Measurements from ENCODE around the gene SNX25. TPM values are rescaled to one million over a fixed set of nuclear protein-coding genes. Genes with fewer than 3 reads are reported as not detected.

SNX25 gene
- total RNA-seq, 1 donor from 2014 or later: 20.4 TPM

DNA sequence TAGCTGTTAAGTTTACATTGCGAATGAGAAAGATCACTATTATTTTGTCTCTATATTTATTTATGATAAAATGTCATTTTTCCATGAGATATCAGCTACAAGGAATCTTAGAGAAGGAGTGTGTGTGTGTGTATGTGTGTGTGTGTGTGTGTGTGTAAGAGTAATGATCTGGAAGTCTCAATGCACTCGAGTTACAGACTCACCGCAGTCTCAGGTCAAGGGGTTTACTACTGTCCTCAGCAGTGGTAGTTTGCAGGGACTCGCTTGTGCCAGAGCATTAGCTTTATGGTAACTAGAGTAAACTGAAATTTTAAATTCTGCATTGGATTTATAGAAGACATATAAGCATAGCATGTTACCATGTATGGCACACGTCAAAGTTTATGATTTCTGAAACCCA lies 155.5 kb downstream of the SNX25 start:
- intact Hi-C loops (cut with micrococcal nuclease): no loop called here

DNA sequence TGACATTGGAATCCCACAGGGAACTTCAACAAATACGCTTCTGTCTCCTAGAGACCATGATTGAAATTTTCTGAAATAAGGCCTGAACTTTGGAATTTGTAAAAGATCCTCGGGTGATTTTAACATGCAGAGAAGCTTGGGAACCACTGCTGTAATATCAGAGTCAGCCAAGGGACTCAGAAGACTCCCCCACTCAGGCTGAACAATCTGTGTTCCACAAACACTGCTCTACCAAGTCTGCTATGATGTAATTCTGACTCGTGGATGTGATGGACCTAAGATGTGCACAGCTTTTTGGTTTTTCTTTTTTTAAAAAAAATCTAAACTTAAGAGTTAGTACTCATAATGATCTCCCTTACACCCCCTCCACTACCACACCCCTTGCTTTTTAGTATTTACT lies 160.3 kb downstream of the SNX25 start:
- intact Hi-C loops (cut with micrococcal nuclease): no loop called here

DNA sequence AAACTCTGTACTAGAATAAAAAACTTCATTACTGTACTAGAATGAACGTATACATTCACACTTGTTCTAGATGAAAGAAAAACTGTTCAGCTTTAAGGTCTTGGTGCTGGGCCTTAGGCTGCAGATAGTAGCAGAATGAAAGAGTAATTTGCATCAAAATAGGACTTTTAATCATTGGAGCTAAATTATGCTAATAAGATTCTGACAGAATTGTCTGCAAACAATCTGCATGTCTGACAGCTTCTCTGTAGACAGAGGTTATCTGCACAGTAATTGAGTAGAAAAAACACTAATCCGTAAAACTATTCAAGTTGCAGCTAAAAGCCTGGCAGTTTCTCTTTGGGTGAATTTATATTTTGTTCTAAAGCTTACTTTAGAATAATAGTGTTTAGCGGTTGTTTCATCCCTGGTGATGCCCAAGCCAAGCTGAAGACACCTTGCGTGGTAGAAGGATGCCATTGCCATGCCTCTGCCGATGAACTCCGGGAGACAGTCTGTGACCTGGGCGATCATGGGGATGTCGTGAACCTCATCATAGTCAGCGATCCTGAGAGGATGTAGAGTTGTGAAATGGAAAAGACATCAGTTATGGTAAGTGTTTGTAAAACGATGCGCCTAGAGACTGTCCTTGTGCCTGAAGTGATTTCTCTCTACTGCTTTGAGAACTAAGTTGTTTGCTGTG lies 161.0 kb downstream of the SNX25 start:
- intact Hi-C loops (cut with micrococcal nuclease): no loop called here

DNA sequence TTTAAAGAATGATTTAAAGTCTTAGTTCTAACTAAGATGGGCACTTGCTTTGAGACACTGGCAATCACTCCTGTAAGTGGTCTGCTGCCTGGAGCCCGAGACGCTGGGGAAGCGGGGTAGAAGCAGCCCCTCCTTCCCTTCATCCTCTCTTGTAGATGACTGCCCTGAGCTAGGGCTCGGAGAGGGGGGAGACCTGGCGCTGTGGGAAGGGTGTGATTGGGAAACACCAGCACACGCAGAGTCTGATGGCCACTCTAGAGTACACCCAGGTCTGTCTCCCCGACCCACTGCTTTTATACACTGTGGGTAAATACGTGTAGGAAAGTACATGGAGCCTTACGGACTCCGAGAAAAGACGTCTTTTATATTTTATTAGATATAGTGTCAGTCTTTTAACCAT lies 162.3 kb downstream of the SNX25 start:
- intact Hi-C loops (cut with micrococcal nuclease): no loop called here

DNA sequence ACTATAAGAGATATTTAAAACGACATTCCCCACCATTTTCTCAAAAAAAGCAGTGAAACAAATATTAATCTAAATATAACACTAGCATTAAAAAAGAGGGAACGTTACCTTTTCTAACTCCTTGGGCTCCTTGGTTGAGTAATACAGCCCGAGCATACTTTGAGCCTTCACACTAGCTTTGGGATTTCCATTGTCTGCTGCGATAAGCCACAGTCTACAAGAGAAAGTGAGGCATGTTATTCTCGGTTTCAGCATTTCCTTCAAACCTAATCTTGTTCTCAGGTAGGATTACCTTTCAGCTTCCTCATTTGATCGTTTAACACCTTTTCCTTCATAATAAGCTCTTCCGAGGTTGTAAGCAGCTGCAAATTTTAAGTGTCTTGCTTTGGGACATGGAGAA lies 164.6 kb downstream of the SNX25 start:
- intact Hi-C loops (cut with micrococcal nuclease): no loop called here

DNA sequence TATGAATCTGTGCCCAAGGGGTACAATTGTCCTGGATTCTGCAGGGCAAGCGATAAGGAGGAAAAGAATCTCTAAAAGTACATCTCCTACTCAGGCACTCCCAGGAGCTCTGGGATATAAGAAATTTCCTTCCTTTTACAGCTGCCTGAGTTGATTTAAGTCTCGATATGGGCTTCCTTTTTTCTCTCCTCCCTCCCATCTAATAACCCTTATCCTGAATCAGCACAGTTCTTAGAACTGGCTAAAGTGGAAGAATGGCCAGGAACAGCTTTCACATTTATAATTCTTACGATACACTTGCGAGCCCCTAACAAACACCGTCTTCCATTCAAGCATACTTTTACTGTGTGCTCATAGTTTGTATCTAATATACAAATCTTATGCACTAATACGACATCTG lies 165.2 kb downstream of the SNX25 start:
- intact Hi-C loops (cut with micrococcal nuclease): no loop called here

DNA sequence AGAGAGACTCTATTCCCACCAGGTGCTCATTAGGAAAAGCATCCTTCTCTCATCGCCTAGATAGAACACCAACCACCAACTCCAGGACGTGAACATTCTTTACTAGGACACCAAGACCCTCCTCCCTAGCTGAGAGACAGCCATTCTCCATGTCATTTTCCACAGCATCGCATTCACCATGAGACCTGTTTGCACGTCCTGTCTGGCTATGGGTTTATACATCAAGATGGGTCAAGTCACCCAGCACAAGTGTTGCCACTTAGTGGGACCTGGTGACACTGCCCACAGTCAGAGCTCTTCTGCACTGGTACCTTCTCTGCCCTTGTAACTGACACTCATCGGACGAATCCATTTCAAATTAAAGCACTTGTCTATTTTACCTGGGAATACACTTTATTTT lies 168.9 kb downstream of the SNX25 start:
- intact Hi-C loops (cut with micrococcal nuclease): no loop called here

DNA sequence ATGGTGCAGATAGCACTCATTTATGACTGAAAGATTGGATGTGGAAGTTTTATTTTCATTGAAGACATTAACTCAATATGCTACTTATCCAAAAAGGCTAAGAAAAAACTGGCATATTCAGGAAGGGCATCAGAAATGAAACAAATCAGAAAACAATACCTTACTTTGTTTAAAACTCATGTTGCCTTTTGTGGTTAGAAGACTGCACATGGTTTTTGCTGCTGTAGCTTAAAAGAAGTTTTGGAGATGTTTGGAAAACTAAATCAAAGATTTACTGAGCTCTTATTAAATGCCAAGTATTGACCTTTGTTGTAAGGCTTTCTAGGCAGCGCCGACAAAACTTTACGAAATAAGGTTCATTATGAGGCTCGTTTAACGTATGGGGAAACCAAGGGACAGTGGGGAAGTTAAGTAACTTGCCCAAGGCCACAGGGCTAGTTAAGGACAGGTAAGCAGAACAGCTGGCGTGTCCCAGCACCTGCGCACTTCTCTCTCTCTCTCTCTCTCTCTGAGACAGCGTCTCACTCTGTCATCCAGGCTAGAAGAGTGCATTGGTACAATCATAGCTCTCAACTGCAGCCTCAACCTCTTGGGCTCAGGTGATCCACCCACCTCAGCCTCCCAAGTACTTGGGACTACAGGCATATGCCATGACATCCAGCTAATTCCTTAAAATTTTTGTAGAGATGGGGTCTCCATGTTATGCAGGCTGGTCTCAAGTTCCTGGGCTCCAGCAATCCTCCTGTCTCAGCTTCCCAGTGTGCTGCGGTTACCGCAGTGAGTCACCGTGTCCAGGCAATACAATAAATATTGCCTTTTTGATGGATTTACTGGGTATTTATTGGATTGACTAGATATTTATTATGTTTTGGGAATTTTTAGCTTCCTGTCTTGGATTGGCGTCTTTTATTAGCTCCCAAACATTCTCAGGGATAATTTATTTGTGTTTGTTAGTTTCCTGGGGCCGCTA lies 170.2 kb downstream of the SNX25 start:
- intact Hi-C loops (cut with micrococcal nuclease): no loop called here

DNA sequence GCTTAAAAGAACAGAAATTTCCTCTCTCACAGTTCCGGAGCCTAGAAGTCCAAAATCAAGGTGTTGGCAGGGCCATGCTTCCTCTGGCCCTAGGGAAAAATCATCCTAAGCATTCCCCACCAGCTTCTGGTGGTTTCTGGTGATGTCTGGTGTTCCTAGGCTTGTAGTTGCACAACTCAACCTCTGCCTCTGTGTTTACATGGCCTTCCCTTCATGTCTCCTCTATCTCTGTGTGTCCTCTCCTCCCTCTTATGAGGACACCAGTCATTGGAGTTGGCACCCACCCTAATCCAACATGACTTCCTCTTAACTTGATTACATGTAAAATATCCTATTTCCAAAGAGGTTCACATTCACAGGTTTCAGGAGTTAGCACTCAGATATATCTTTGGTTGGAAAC lies 170.9 kb downstream of the SNX25 start:
- intact Hi-C loops (cut with micrococcal nuclease): no loop called here

DNA sequence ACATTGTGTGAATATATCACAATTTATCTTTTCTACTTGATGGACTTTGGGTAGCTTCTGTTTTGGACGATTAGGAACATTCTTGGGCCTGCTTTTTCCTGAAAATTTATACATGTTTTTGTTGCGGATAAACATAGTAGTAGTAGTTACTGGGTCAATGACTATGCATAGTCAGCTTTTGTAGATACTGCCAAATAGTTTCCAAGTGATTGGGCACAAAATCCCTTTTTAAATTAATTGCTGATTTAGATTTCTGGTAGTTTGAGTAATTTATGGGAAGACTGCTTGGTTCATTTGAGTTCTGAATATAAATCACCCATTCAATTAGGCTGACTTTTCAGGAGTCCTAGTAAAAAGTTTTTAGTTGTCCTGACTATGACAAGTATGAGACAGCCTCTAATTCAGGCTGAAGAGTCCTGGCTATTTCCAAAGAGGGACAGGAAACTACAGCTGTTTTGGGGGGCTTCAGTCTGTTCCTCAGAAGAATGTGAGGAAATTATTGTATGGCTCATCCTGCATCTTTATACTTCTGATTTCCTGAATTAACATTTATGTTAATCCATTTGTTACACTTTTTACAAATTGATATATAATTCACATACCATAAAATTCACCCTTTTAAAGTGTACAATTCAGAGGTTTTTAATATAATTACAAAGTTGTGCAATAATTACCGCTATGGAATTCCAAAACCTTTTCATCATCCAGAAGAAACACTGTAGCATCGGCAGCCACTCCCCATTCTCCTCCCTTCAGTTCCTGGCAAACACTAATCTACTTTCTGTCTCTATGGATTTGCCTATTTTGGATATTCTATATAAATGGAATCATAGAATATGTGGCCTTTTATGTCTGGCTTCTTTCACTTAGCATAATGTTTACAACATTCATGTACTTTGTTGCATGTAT lies 172.1 kb downstream of the SNX25 start:
- intact Hi-C loops (cut with micrococcal nuclease): no loop called here

DNA sequence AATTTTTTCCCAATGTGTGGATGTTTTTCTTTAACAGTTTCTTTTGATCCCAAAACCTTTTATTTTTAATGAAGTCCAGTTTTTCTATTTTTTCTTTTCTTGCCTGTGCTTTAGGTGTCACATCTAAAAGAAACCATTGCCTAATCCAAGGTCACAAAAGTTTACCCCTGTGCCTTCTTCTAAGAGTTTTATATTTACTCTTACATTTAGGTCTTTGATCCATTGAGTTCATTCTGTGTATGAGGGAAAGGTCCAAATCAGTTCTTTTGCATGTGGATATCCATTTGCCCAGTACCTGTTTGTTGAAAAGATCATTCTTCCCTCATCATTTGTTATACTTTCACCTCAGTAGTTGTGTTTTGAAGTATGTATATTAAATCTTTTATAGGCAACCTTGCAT lies 173.4 kb downstream of the SNX25 start:
- intact Hi-C loops (cut with micrococcal nuclease): no loop called here

DNA sequence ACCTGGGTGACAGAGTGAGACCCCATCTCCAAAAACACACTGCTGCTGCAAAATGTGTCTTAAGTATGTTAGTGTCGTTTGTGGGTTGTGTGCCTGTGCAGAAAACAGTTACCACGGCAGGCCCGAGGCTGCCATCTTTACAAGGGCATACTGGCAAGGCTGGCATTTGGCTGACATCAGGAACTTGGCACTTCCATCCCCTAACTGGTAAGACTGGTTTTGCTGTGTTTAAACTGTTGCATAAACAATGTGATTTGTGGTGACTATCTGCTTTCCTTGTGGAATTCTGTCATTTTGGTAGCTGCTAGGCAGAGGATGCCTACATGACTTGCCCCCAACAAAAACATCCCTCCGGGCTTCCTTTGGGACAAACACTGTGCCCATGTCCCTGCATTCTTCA lies 174.1 kb downstream of the SNX25 start:
- intact Hi-C loops (cut with micrococcal nuclease): no loop called here

DNA sequence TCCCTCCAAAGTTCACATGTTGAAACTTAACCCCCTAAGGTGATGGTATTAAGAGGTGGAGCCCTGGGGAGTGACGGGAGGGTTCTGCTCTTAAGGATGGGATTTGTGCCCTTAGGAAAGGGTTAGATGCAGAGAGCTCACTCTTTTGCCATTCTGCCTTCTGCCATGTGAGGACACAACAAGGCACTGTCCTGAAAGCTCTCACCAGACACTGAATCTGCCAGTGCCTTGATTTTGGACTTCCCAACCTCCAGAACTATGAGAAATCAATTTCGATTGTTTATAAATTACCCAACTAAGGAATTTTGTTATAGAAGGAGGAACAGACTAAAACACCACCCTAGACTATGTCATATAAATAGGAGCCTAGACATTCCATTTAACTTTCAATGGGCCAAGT lies 174.7 kb downstream of the SNX25 start:
- intact Hi-C loops (cut with micrococcal nuclease): no loop called here

DNA sequence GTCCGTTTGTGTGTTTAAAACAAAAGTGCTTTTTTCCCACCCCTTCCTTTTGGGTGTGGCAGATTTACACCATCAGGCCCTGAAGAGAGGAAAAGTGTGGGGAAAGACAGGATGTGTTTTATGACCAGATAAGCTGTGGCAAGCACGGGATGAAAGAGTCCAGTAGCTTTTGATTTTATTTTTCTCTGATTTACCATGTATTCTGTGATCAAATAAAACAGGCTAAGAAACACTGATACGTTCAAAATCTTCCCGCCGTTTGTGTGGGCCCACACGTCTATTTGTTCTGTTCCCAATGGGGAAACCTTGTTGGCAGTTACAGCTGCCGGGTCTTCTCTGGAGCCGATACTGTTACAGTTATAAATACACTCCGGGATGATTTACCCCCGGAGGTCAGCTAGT lies 175.5 kb downstream of the SNX25 start:
- intact Hi-C loops (cut with micrococcal nuclease): no loop called here

DNA sequence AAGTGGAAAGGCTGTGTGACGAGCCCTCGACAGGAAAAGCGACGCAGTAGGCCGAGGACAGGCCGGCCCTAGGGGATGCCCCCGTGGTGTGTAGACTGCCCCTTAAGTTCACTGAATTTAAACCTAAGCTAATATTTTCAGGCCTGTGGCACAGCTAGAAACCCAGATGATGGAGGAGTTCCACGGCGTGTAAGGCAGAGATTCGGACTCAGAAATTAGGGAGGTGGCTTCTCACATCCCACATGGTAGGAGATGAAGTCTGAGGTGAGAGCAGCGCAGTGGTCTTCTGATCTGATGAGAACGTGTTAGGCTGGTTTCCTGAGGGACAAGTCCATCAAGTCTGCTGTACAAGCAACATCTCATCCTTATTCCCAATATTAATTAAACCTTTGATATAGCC lies 178.6 kb downstream of the SNX25 start:
- intact Hi-C loops (cut with micrococcal nuclease): no loop called here

DNA sequence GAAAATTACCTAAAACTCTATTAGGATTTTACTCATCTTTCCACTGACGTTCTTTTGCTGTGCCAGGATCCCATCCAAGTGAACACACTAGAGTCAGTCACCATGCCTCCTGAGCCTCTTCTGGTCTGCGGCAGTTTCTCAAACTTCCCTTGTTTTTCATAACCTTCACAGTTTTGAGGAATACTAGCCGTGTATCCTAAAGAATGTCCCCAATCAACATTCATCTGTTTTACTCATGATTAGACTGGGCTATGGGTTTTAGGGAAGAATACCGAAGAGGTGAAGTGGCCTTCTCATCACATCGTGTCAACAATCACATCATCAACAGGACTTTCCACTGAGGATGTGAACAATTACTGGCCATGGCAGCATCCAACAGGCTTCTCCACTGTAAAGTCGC lies 181.5 kb downstream of the SNX25 start:
- intact Hi-C loops (cut with micrococcal nuclease): loop anchor here (10.0 kb wide), 1 partner anchor 976 kb away; no protein-coding TSS in a partner anchor

DNA sequence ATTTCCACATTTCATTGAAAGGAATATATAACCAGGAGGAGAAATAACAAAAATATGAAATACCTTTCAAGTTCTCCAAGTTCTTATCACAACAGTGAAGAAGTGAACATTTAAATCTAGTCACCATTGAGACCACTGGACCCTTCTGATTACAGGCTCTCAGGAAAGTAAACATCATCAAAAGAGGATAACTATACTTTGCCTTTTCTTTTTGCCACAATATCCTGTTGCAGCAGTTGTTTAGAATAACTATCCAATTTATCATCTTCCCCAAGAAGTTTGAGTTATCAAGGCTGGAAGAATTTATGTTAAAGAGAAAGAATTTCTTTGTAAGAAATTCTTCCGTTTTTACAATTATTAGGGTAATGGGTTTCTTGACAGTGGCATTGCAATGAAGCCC lies 182.8 kb downstream of the SNX25 start:
- intact Hi-C loops (cut with micrococcal nuclease): loop anchor here (10.0 kb wide), 1 partner anchor 977 kb away; no protein-coding TSS in a partner anchor

DNA sequence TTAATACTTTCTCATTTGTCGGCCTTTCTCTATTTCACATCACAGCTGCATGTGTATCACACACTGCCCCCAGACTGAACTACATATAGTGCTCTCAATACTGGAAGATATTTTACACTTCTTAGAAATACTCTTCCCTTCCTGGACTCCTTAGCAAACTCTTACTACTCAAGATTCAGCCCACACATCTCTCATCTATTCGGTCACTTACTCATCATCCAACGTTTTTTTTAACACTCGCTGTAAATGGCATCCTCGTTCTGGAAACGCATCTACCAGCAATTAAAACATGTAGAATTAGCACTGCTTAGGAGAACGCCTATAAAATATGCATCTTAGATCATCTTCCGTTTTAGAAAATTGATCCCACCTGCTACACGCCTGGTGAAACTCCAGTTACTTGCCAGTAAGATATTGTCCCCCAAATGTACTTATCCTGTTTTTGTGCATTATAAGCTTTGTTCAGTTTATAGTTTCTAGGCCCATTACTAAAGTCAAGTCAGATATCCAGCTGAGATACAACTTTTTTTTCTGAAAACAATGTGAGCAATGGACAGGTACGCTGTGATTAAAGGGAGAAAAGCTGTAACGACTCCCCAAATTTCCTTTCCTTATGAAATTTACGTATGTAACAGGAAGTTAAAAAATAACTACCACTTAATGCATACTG lies 185.3 kb downstream of the SNX25 start:
- intact Hi-C loops (cut with micrococcal nuclease): loop anchor here (1.0 to 10.0 kb wide), 10 partner anchors 50 to 980 kb away; partner anchors contain the start of genes ACSL1, CASP3, CYP4V2 and PRIMPOL

DNA sequence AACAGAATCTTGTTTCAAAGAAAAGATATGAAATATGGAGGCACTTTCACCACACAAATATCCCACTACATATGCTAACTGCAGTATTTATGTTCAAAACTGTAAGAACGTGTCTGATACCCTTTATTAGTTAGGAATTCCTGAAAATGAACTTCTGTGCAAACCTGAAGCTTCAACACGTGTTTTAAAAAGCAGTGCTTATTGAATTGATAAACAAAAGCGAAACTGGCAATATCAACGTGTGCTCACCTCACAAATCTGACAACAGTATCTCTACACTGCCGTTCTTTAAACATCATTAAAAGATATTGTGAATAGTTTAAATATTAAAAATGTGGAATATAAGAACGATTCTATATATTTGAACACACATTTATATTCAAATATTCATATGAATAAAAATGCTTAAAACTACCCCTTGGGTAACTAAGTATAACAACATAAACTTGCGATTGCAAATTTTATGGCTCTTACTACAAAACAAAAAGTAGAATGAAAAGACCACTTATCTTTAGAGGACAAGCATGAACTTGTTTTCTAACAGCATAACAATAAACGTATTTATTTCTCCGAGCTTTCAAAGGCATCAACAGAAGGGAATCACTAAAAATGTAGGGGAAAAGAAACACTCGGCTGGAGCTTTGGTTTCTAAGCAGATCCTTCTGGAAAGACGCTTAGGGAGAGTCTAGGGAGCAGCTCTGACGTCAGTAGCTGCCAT lies 186.0 kb downstream of the SNX25 start, which contains the start of gene LRP2BP:
TSS of gene LRP2BP (minus strand) at position 687 of the 718 bp plus-strand sequence. CDS start 17,738 bp downstream, outside the sequence.
- intact Hi-C loops (cut with micrococcal nuclease): loop anchor here (1.0 to 10.0 kb wide), 10 partner anchors 51 to 981 kb away; partner anchors contain the start of genes ACSL1, CASP3, CYP4V2 and PRIMPOL

Data from T-helper 1 cell treated with Interleukin-12 subunit alpha and Interleukin-12 subunit beta and Interleukin-4 antibody, amounts not matched to agents 30 ng/mL and 1 ng/mL, for 36 hours (primary cell).